Body of pancreas (tissue), 4 donors: ENCODE results near the gene PSG3. TPM values are rescaled to one million over a fixed set of nuclear protein-coding genes. Genes with fewer than 3 reads are reported as not detected.
"Not testable (repeated sequence)": the region's sequence is repeated elsewhere in the genome, so short reads cannot be mapped to it uniquely, and the experiment has no call there.

Experiments used
- ATAC-seq: fragments of 150-250 bp; one replicate; pipeline ENCODE4 v1.9.1; 2016
- DNase-seq, 4 donors: peaks; one replicate each; pipeline ENCODE4 v3.0.0-alpha.2; 2019
- H3K27ac ChIP-seq, 4 donors: fragments of 200-600 bp; sonication (generic); 1 replicate in 3 of 4; 2 replicates in 1 of 4; pipeline versions ENCODE4 v1.5.1 to v1.6.1; 2016 to 2019; ENCODE audit warnings: mild to moderate bottlenecking in 1 of 4, mixed read lengths in 1 of 4, moderate library complexity in 1 of 4
- H3K27me3 ChIP-seq, 2 donors: fragments of 200-600 bp; sonication (generic); one replicate each; pipeline ENCODE4 v1.6.0; 2016; ENCODE audit warnings: mild to moderate bottlenecking in 1 of 2
- H3K36me3 ChIP-seq, 2 donors: fragments of 200-600 bp; sonication (generic); replicated peaks in 1 of 2; 2 replicates each; pipeline ENCODE4 v1.5.1; 2016; ENCODE audit warnings: low read depth in 2 of 2; ENCODE audit not compliant: insufficient read depth in 1 of 2
- H3K4me1 ChIP-seq: fragments of 200-600 bp; sonication (generic); one replicate; pipeline ENCODE4 v1.6.0; 2016
- H3K4me3 ChIP-seq, 2 donors: fragments of 200-600 bp; sonication (generic); 1 replicate in 1 of 2; 2 replicates in 1 of 2; pipeline ENCODE4 v1.5.1; 2016 to 2019
- H3K9me3 ChIP-seq, 3 donors: fragments of 200-600 bp; sonication (generic); 1 replicate in 2 of 3; 2 replicates in 1 of 3; pipeline ENCODE4 v1.5.1; 2016
- POLR2A ChIP-seq, 3 donors: fragments of 450-650 bp; IDR thresholded peaks; one replicate each; pipeline ENCODE4 v1.6.1; 2016; ENCODE audit warnings: antibody characterized with exemption in 3 of 3, mild to moderate bottlenecking in 2 of 3
- WGBS, 2 donors: methylation state at CpG; one replicate each; pipeline ENCODE4 v1.1.5; 2017; 5-methylcytosine and 5-hydroxymethylcytosine counted together
- intact Hi-C: fragments of 100-400 bp; cut with DNase I; formaldehyde crosslinking; loops from one replicate; pipeline ENCODE4 v1.15.1; 2023
- total RNA-seq, 2 donors: library from RNA; depleted of rRNA; stranded (reverse); fragments of >200 nt; gene quantifications; one replicate each; pipeline ENCODE4 v1.1.0, GENCODE V29; 2016
- TF ChIP-seq, protein P1 (sequence below), 7 experiments: fragments of 450-650 bp in 4 of 7; fragments of 200-600 bp in 3 of 7; sonication (generic) in 3 of 7; IDR thresholded peaks; one replicate each; pipeline ENCODE4 v1.5.1; 2016 to 2019; ENCODE audit warnings: antibody characterized with exemption in 7 of 7

Gene PSG3
- total RNA-seq, 2 donors from 2014 or later: not detected

DNA sequence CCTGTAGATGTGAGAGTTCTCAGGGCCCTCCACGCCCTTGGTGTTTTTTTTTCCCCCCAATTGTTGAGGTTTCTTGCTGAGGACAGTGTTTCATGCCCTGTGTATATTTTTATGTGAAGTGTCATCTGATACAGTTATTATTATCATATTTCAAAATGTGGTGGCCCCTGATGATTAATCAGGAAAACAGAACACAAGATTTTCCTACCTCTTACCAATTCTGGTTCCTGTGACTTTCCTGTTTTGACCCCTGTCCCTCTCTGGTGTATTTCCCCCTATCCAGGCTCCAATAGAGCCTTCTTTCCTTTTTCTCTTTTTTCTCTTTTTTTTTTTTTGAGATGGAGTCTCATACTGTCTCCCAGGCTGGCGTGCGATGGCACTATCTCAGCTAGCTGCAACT lies 24.6 kb upstream of the PSG3 start:
- Histone ChIP-seq H3K27ac (no peak overlapping the region), H3K4me3 (no peak overlapping the region), H3K36me3 (no peaks in the 10 kb centered on the region), H3K9me3 (no peaks in the 10 kb centered on the region), H3K27me3 (no peaks in the 10 kb centered on the region), H3K4me1 (no peaks in the 10 kb centered on the region)
- 67 to 86% methylated on average over 3 of the region's 3 CpGs for WGBS, 2 donors
- DNase-seq: no peak
- TF ChIP-seq POLR2A (IDR thresholded peaks at IDR 0.05): no peak
- intact Hi-C loops: no loop called here
- ATAC-seq: no peak

- intact Hi-C loops: no loop called here
- Histone ChIP-seq H3K36me3 (no peaks in the 10 kb centered on the region), H3K27ac (no peak overlapping the region), H3K27me3 (no peaks in the 10 kb centered on the region), H3K9me3 (no peaks in the 10 kb centered on the region), H3K4me3 (no peak overlapping the region), H3K4me1 (no peaks in the 10 kb centered on the region)
- no peak for ATAC-seq
- TF ChIP-seq, protein P1, sequence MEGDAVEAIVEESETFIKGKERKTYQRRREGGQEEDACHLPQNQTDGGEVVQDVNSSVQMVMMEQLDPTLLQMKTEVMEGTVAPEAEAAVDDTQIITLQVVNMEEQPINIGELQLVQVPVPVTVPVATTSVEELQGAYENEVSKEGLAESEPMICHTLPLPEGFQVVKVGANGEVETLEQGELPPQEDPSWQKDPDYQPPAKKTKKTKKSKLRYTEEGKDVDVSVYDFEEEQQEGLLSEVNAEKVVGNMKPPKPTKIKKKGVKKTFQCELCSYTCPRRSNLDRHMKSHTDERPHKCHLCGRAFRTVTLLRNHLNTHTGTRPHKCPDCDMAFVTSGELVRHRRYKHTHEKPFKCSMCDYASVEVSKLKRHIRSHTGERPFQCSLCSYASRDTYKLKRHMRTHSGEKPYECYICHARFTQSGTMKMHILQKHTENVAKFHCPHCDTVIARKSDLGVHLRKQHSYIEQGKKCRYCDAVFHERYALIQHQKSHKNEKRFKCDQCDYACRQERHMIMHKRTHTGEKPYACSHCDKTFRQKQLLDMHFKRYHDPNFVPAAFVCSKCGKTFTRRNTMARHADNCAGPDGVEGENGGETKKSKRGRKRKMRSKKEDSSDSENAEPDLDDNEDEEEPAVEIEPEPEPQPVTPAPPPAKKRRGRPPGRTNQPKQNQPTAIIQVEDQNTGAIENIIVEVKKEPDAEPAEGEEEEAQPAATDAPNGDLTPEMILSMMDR (IDR thresholded peaks at IDR 0.05): no peak
- TF ChIP-seq POLR2A (IDR thresholded peaks at IDR 0.05): no peak
- no peak for DNase-seq
- 73 to 75% methylated on average over 2 of the region's 2 CpGs for WGBS, 2 donors
Observed at GRCh38 chr19:42762789-42763188, 22.5 kb upstream of the PSG3 start.

- H3K27ac ChIP-seq, DNase-seq: not testable (repeated sequence)
Observed at GRCh38 chr19:42761924-42762295, 21.6 kb upstream of the PSG3 start.

DNA sequence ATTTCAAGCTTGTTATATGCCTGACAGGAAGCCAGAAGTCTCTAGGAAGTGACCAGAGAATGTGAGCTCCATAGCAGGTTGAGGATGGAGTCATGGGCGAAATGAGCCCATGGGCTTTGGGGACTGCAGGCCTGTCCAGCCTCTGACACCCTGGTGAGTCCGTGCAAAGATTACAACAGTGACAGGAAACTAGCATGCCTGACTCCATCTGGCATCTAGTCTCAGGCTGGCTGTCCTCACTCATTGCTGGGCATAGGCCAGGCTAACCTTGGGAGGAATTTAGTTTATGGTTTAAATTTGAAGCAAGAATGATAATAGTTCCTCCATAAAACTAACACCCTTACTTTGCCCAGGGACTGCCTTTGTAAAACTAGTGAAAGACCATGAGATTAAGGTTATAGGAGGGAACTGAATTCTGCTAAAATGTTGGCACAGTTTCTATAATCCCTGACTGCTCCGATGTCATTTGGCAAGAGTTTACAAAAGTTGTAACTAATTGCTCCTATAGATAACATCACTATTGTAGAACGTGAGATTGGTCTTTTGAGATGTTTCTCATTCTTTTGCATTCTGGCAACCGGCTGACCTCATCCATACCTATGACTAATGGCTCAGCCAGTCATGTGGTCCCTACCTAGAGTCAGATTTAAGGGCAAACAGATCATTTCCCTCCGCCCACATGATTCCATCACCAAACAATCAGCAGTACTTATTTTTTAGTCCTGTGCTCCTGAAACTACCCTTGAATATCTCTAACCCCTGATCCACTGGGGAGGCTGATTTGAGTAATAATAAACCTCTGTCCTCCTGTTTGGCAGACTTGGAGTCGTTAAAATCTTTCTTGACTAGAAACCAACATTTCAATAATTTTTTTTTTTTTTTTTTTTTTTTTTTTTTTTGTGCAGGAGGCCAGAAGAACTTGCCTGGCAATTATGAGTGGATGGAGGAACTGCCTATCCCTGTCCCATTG lies 21.0 kb upstream of the PSG3 start:
- not testable (repeated sequence) for H3K4me1 ChIP-seq

More at GRCh38 chr19:42761924-42762295, 21.6 kb upstream of the PSG3 start:
- ATAC-seq, H3K4me3 ChIP-seq, H3K27me3 ChIP-seq, H3K36me3 ChIP-seq, H3K4me1 ChIP-seq, intact Hi-C loops, H3K9me3 ChIP-seq: not testable (repeated sequence)
- WGBS, 2 donors: no CpG with 5 or more reads among the region's 1 CpG

DNA sequence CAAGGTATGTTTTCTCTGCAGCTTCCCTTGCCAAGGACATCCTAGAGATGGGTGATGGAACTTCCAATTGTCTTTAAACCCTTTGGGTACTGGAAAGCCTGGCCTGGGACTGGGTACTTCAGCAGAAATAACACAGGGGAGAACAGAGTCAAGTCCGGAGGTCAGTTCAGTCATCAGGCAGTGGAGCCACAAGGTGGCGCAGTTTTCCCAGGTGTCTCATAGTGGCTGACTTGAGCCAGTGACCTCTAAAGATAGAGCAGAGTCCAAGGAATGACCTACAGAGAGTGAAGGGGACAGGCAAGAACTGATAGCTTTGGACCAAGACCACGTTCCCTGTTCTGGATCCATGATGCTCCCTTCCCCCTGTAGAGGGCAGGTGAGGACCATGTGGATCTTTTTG lies 18.4 kb upstream of the PSG3 start:
- H3K27ac ChIP-seq, H3K4me3 ChIP-seq, H3K4me1 ChIP-seq, H3K9me3 ChIP-seq, intact Hi-C loops, H3K36me3 ChIP-seq, H3K27me3 ChIP-seq, ATAC-seq: not testable (repeated sequence)
- TF ChIP-seq, protein P1 (IDR thresholded peaks at IDR 0.05): peak in 6 of 7 experiments; percentile 11 to 28 (median 22)
- 14 to 30% methylated on average over 3 of the region's 3 CpGs for WGBS, 2 donors
- DNase-seq: peak in 2 of 4 donors; percentile 19 to 30

More for the DNA sequence above, 21.0 kb upstream of the PSG3 start:
- WGBS, 2 donors: 40 to 46% methylated on average over 7 of the region's 7 CpGs
- H3K9me3 ChIP-seq, H3K36me3 ChIP-seq, ATAC-seq, H3K4me3 ChIP-seq, intact Hi-C loops, H3K27me3 ChIP-seq: not testable (repeated sequence)
- DNase-seq: peak in 1 of 4 donors; percentile 9
- peak overlapping the region in 2 of 4 donors; percentile 16 to 44 for H3K27ac ChIP-seq

- ATAC-seq, H3K4me1 ChIP-seq, H3K36me3 ChIP-seq, H3K27me3 ChIP-seq, H3K9me3 ChIP-seq, intact Hi-C loops, H3K4me3 ChIP-seq, DNase-seq, H3K27ac ChIP-seq: not testable (repeated sequence)
- 77 to 100% methylated on average over 1 of the region's 1 CpG for WGBS, 2 donors
Observed at GRCh38 chr19:42752246-42752645, 12.0 kb upstream of the PSG3 start.
